HG02943 (cell line): ENCODE results near the gene FAM3A.

Source experiments
- ATAC-seq: cut with Tn5 transposase; IDR thresholded peaks from one replicate; pipeline ENCODE4 v1.9.1; 2021; ENCODE audit warnings: mild to moderate bottlenecking, low read depth, moderate library complexity; ENCODE audit not compliant: unreplicated experiment

FAM3A gene

GRCh38 chrX:154483325-154483724, 32.7 kb downstream of the FAM3A start:
- ATAC-seq = no peak

DNA sequence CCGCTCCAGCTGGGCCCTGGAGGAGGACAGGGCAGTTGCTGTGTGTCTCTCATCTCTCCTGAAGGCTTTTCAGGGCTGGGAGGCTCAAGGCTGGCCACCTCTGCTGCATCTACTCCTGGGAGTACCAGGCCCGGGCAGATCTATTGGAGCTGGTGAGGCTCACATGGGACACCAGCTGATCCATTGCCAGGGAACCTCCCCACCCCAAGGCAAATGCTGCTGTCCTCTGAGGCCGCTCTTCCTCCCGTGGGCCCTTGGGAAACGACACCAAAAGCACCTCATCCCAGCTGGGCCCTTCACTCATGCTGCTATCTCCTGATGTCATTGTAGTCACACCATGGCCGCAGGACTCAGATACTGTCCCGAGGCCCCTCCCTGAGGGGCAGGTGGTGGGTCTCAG, 33.2 kb downstream of the FAM3A start:
- ATAC-seq = no peak

DNA sequence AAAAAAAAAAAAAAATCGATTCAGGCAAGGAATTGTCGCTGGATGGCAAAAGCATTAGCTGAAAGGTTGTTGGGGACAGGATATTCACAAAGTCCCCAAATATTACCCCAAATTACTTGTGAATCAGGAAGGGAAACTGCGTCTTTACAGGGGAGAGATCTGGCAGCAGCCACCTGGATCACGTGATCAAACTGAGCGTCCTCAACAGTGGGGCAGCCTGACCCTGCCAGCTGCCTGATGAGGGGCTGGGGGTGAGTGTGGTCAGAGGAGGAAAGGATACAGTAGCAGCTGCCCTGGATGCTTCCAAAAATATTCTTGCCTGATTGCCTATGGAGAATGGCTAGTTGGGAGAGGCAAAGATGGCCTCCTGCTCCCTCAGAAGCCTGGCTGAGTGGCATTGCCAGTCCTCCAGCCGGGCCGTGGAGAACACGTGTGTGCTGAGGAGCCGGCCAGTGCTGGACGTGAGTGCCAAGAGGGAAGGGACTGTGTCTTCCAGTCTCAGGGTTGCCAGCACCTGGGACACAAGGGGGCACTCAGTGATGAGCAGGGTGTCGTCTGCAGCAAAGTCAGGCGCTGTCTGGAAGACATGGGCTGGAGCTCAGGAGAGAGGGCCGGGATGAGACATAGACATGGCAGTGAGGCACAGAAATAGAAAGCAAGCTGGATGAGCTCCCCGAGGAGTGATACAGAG, 34.0 kb downstream of the FAM3A start:
- no peak for ATAC-seq

DNA sequence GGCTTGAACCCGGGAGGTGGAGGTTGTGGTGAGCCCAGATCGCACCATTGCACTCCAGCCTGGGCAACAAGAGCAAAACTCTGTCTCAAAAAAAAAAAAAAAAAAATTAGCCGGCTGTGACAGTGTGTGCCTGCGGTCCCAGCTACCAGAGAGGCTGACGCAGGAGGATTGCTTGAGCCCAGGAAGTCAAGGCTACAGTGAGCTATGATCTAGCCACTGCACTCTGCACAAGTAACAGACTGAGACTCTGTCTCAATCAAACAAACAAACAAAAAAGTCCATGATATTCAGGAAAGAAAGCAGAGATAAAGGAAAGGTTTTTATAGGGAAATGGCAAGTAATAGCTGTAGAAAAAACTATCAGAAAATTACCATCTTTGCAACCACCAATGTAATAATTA, 34.8 kb downstream of the FAM3A start:
- no peak for ATAC-seq

GRCh38 chrX:154478728-154479622, 37.1 kb downstream of the FAM3A start, which contains the start of gene LAGE3:
Gene LAGE3, minus strand, starts transcription at chrX:154479281. Its CDS starts 366 bp downstream, at chrX:154478915.
- ATAC-seq = peak; percentile 81

DNA sequence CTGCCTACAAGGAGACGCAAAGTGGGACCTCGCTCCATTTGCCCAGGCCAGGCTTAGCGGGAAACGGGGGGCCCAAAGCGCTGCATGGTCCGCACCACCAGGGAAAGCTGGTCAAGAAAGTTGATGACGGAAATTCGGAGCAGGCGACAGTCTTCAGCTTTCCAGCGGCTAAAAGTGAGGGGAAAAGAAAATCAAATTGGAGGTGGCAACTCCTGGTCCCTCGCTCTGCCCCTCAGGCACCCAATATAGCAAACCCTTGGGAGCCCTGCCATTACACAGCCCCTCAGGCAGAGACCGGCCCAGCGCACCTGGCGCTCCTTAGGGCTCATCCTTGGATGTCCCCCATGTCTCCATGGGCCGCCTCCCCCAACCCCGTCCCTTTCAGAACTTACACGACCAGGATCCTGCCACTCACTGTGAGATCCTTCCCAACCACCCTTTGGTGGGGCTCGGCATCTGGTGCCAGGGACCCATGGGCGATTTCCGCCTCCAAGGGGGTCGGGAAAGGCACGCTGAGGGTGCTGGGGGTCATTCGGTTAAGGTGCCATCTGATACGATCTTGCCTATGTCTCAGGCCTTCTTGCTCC, 38.0 kb downstream of the FAM3A start:
- ATAC-seq = no peak

DNA sequence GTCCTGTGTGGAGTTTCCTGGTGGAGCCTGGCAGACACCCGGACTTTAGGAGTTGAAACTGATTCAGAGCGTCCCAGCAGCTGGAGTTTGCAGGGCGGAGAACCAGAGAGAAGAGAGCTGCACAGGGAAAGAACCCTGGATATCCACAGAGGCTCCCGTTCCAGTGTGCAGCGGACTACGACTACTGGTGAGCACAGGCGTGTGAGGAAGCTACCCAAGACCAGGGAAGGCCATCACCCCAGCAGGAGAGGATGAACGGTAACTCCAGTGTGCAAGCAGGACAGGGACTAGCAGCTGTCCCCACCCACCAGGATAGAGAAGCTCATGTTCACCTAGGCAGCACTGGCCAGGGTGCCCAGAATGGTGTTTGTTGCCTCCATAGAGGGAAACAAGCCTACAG, 39.2 kb downstream of the FAM3A start:
- no peak for ATAC-seq

DNA sequence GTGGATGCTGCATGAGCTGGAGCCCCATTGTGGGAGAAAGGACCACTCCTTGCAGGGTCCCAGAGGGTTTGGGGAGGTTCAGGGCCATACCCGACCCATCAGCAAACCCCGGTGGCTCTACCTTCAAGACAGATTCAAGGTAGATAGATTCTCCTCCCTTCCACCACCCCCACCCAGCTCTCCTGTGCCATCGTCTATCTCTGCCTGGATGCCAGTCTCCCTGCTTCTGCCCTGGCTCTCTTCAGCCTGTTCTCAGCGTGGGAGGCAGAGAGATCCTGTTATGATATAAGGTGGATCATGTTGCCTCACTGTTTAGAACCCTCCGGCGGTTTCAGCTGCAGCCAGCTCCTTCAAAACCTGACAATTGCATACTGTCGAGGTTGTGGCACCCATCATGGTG, 42.3 kb downstream of the FAM3A start:
- ATAC-seq = no peak

GRCh38 chrX:154472685-154473632, 43.1 kb downstream of the FAM3A start:
- ATAC-seq = no peak

GRCh38 chrX:154471839-154472684, 44.0 kb downstream of the FAM3A start:
- no peak for ATAC-seq

- ATAC-seq = no peak
These were observed 45.0 kb downstream of the FAM3A start for GRCh38 chrX:154470914-154471568.

GRCh38 chrX:154470434-154470833, 45.6 kb downstream of the FAM3A start:
- no peak for ATAC-seq

- no peak for ATAC-seq
These were observed 46.2 kb downstream of the FAM3A start for GRCh38 chrX:154469880-154470279.

GRCh38 chrX:154469114-154469513, 46.9 kb downstream of the FAM3A start:
- no peak for ATAC-seq

DNA sequence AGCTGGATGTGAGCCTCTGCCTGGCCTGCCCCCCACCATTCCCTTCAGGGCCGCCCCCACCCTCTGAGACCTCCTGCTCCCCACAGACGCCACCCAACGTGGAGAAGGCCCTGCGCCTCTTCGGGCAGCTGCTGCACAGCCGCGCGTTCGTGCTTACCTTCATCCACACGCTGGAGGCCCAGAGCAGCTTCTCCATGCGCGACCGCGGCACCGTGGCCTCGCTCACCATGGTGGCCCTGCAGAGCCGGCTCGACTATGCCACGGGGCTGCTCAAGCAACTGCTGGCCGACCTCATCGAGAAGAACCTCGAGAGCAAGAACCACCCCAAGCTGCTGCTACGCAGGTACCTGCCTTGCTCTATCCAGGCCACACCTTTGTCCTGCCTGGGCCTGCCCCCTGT, 47.8 kb downstream of the FAM3A start:
- ATAC-seq = no peak

DNA sequence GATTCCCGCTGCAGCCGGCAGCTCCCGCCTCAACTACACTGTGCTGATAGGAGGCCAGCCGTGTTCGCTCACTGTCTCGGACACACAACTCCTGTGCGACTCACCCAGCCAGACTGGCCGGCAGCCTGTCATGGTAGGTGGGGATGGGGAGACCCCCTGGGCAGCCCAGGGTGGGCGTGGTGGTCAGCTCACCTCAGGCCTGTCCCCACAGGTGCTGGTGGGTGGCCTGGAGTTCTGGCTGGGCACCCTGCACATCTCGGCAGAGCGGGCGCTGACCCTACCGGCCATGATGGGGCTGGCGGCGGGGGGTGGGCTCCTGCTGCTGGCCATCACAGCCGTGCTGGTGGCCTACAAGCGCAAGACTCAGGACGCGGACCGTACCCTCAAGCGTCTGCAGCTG, 48.5 kb downstream of the FAM3A start:
- ATAC-seq = no peak

DNA sequence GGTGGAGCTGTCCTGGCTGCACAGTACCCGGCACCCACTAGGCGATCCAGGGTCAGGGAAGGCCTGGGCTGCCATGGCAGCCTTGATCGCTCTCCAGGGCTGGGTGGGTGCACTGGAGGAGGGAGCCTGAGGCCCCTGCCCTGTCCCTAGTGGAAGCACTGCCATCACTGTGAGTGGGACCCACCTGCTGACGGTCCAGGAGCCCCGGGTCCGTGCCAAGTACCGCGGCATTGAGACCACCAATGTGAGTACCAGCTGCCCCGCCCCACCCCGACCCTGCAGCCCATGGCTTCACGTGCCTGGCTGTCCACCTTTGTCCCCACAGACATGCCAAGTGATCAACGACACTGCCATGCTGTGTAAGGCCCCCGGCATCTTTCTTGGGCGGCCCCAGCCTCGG, 49.1 kb downstream of the FAM3A start:
- no peak for ATAC-seq

GRCh38 chrX:154466036-154466435, 50.0 kb downstream of the FAM3A start:
- no peak for ATAC-seq

- ATAC-seq = no peak
These were observed 50.4 kb downstream of the FAM3A start for GRCh38 chrX:154465601-154466000.
